ENCODE data around the gene CFAP161.

The CFAP161 gene

GRCh38 chr15:81183439-81183775 lies 49.3 kb downstream of the CFAP161 start:
- DNase-seq (ENCODE audit: low spot score), result no peak

- DNase-seq (ENCODE audit: low spot score), result no peak
Measured at GRCh38 chr15:81184188-81184587, 50.1 kb downstream of the CFAP161 start.

- no peak for DNase-seq (ENCODE audit: low spot score)
Measured at GRCh38 chr15:81185631-81186295, 51.7 kb downstream of the CFAP161 start.

GRCh38 chr15:81188354-81188753 lies 54.3 kb downstream of the CFAP161 start:
- no peak for DNase-seq (ENCODE audit: low spot score)

GRCh38 chr15:81189583-81190283 lies 55.7 kb downstream of the CFAP161 start:
- no peak for DNase-seq (ENCODE audit: low spot score)

GRCh38 chr15:81190922-81191507 lies 56.9 kb downstream of the CFAP161 start:
- DNase-seq (ENCODE audit: low spot score), result no peak

GRCh38 chr15:81191701-81192100 lies 57.6 kb downstream of the CFAP161 start:
- DNase-seq (ENCODE audit: low spot score), result no peak

- no peak for DNase-seq (ENCODE audit: low spot score)
Measured at GRCh38 chr15:81194723-81195122, 60.7 kb downstream of the CFAP161 start.

- no peak for DNase-seq (ENCODE audit: low spot score)
Measured at GRCh38 chr15:81195339-81195864, 61.3 kb downstream of the CFAP161 start.

GRCh38 chr15:81196576-81197254 lies 62.6 kb downstream of the CFAP161 start, which contains the start of gene IL16:
Gene IL16, plus strand, starts transcription at chr15:81196879. Its CDS starts 28,521 bp downstream, at chr15:81225400.
- DNase-seq (ENCODE audit: low spot score), result no peak

- no peak for DNase-seq (ENCODE audit: low spot score)
Measured at GRCh38 chr15:81197255-81197630, 63.2 kb downstream of the CFAP161 start.

GRCh38 chr15:81197688-81198281 lies 63.7 kb downstream of the CFAP161 start:
- no peak for DNase-seq (ENCODE audit: low spot score)
